Natural killer cell (primary cell): ENCODE data around the gene VOPP1. TPM values are rescaled to one million over a fixed set of nuclear protein-coding genes. Genes with fewer than 3 reads are reported as not detected.

Experiments
- ATAC-seq, 3 donors: fragments of 150-1000 bp in 2 of 3; fragments of 200-7000 bp in 1 of 3; cut with Tn5 transposase; 1 replicate in 1 of 3; 2 replicates in 2 of 3; pipeline ENCODE4 v1.10.0; 2021; ENCODE audit warnings: mild to moderate bottlenecking in 2 of 3, moderate library complexity in 2 of 3
- DNase-seq, 2 donors: peaks; one replicate each; pipeline versions ENCODE4 v3.0.0 to v3.0.0-alpha.2; 2013 to 2021; ENCODE audit warnings: mixed read lengths in 1 of 2
- H3K27ac ChIP-seq: one replicate; pipeline ENCODE4 v1.5.1; 2013; ENCODE audit warnings: mild to moderate bottlenecking, low read length
- H3K27me3 ChIP-seq: one replicate; pipeline ENCODE4 v1.6.1; 2013; ENCODE audit warnings: low read length; ENCODE audit not compliant: control insufficient read depth, insufficient read depth
- H3K36me3 ChIP-seq: one replicate; pipeline ENCODE4 v1.6.1; 2013; ENCODE audit warnings: low read length; ENCODE audit not compliant: control insufficient read depth, insufficient read depth
- H3K4me1 ChIP-seq: one replicate; pipeline ENCODE4 v1.6.1; 2013; ENCODE audit warnings: low read length; ENCODE audit not compliant: control insufficient read depth, insufficient read depth
- H3K4me3 ChIP-seq: one replicate; pipeline ENCODE4 v1.5.1; 2013; ENCODE audit warnings: low read length
- H3K9me3 ChIP-seq: one replicate; pipeline ENCODE4 v1.6.1; 2013; ENCODE audit warnings: low read length; ENCODE audit not compliant: control insufficient read depth, insufficient read depth
- H3K27ac Mint-ChIP-seq, 2 donors: one replicate each; pipeline ENCODE4 v1.8.0; 2022; ENCODE audit warnings: mild to moderate bottlenecking in 2 of 2, mixed read lengths in 2 of 2, moderate library complexity in 1 of 2
- H3K27me3 Mint-ChIP-seq, 2 donors: one replicate each; pipeline ENCODE4 v1.8.0; 2022; ENCODE audit warnings: low read depth in 2 of 2, mixed read lengths in 2 of 2
- H3K36me3 Mint-ChIP-seq: one replicate; pipeline ENCODE4 v1.8.0; 2022; ENCODE audit warnings: mixed read lengths
- H3K4me1 Mint-ChIP-seq, 2 donors: one replicate each; pipeline ENCODE4 v1.8.0; 2022; ENCODE audit warnings: mixed read lengths in 2 of 2
- H3K4me3 Mint-ChIP-seq: one replicate; pipeline ENCODE4 v1.8.0; 2022; ENCODE audit warnings: mild to moderate bottlenecking, moderate library complexity, mixed read lengths
- H3K9me3 Mint-ChIP-seq, 2 donors: one replicate each; pipeline ENCODE4 v1.8.0; 2022; ENCODE audit warnings: mixed read lengths in 2 of 2
- CTCF ChIP-seq: fragments of 200-600 bp; IDR thresholded peaks from one replicate; pipeline ENCODE4 v1.8.0; 2022; ENCODE audit warnings: antibody characterized with exemption
- WGBS: methylation state at CpG from one replicate; pipeline ENCODE4 v1.1.7; 2013; ENCODE audit warnings: missing lambda C conversion rate; ENCODE audit not compliant: insufficient coverage; 5-methylcytosine and 5-hydroxymethylcytosine counted together
- intact Hi-C: fragments of 100-400 bp; cut with micrococcal nuclease; formaldehyde crosslinking; loops from one replicate; pipeline ENCODE4 v1.14.2; 2022
- total RNA-seq, 4 donors: library from RNA; stranded (reverse); fragments of 120-200 nt in 1 of 4; gene quantifications; one replicate each; pipeline versions ENCODE4 v1.2.3 to v1.2.4, GENCODE V29; 2013 to 2022

Gene VOPP1
- total RNA-seq, 3 donors from 2014 or later (not counting 1 experiment from before 2014, with no cell fraction given), result 79.3 to 115 (median 110) TPM

- intact Hi-C loops, result loop anchor here (5.0 kb wide), 1 partner anchor 167 kb away; no protein-coding TSS in a partner anchor
- peaks cover 9% of the 10 kb centered on the region for H3K4me1 ChIP-seq
- no peak overlapping the region for H3K27ac Mint-ChIP-seq
Measured at GRCh38 chr7:55429835-55430499, 142.3 kb downstream of the VOPP1 start.

GRCh38 chr7:55427800-55428199, 144.5 kb downstream of the VOPP1 start:
- intact Hi-C loops, result no loop called here
- no peak for TF ChIP-seq CTCF
- no peaks in the 10 kb centered on the region for H3K27me3 Mint-ChIP-seq
- peaks cover 10% of the 10 kb centered on the region for H3K36me3 Mint-ChIP-seq
- no peak overlapping the region for H3K27ac Mint-ChIP-seq
- Histone ChIP-seq H3K27me3 (no peaks in the 10 kb centered on the region), H3K36me3 (peaks cover 3% of the 10 kb centered on the region), H3K4me1 (peaks cover 4% of the 10 kb centered on the region), H3K9me3 (no peaks in the 10 kb centered on the region), H3K27ac (no peak overlapping the region), H3K4me3 (no peak overlapping the region)
- DNase-seq (no peak), ATAC-seq (no peak)
- peaks cover 4 to 6% of the 10 kb centered on the region in 2 donors for H3K4me1 Mint-ChIP-seq
- H3K4me3 Mint-ChIP-seq, result no peak overlapping the region
- no peaks in the 10 kb centered on the region for H3K9me3 Mint-ChIP-seq
- 98% methylated on average over 11 of the region's 11 CpGs for WGBS

More at GRCh38 chr7:55429835-55430499, 142.3 kb downstream of the VOPP1 start:
- Mint-ChIP-seq H3K27me3 (no peaks in the 10 kb centered on the region), H3K4me3 (no peak overlapping the region), H3K4me1 (peaks cover 12 to 13% of the 10 kb centered on the region in 2 donors), H3K36me3 (peaks cover 10% of the 10 kb centered on the region), H3K9me3 (no peaks in the 10 kb centered on the region)
- H3K9me3 ChIP-seq, result no peaks in the 10 kb centered on the region
- no peak overlapping the region for H3K4me3 ChIP-seq
- TF ChIP-seq CTCF, result no peak
- ATAC-seq (no peak), DNase-seq (no peak)
- H3K36me3 ChIP-seq, result peaks cover 3% of the 10 kb centered on the region
- 86% methylated on average over 11 of the region's 11 CpGs for WGBS
- no peaks in the 10 kb centered on the region for H3K27me3 ChIP-seq
- H3K27ac ChIP-seq, result no peak overlapping the region

DNA sequence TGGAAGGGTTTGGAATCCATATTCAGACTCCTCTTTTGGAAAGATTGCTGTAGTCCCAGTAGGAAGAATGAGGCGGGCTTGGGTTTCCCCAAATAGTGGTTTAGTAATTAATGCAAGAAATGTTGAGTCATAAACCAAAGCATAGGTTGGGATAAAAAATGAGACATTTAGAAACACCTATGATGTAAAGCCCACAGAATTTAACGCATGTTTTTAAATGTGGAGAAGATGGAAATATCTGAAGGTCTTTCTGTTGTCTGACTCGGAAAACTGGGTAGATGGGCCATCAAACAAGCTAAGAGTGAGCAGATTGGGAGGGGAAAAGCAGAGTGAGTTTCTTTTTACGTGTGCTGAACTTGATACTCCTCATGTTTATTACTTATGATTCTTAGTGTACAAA, 145.0 kb downstream of the VOPP1 start:
- intact Hi-C loops, result no loop called here
- no peak overlapping the region for H3K27ac ChIP-seq
- no peaks in the 10 kb centered on the region for H3K27me3 Mint-ChIP-seq
- H3K4me1 Mint-ChIP-seq, result peaks cover 0 to 2% of the 10 kb centered on the region in 2 donors
- ATAC-seq, result no peak
- 59% methylated on average over 4 of the region's 4 CpGs for WGBS
- TF ChIP-seq CTCF, result no peak
- no peaks in the 10 kb centered on the region for H3K4me1 ChIP-seq
- H3K36me3 Mint-ChIP-seq, result peaks cover 10% of the 10 kb centered on the region
- no peak overlapping the region for H3K4me3 Mint-ChIP-seq
- no peak overlapping the region for H3K4me3 ChIP-seq
- no peaks in the 10 kb centered on the region for H3K9me3 ChIP-seq
- no peak overlapping the region for H3K27ac Mint-ChIP-seq
- no peak for DNase-seq
- no peaks in the 10 kb centered on the region for H3K27me3 ChIP-seq
- H3K36me3 ChIP-seq, result peaks cover 3% of the 10 kb centered on the region
- H3K9me3 Mint-ChIP-seq, result no peaks in the 10 kb centered on the region

GRCh38 chr7:55426676-55427075, 145.6 kb downstream of the VOPP1 start:
- no peak for TF ChIP-seq CTCF
- Mint-ChIP-seq H3K4me3 (no peak overlapping the region), H3K36me3 (peaks cover 10% of the 10 kb centered on the region), H3K27ac (no peak overlapping the region), H3K9me3 (no peaks in the 10 kb centered on the region), H3K4me1 (no peaks in the 10 kb centered on the region), H3K27me3 (no peaks in the 10 kb centered on the region)
- Histone ChIP-seq H3K27ac (no peak overlapping the region), H3K4me3 (no peak overlapping the region), H3K4me1 (no peaks in the 10 kb centered on the region), H3K9me3 (no peaks in the 10 kb centered on the region), H3K36me3 (peaks cover 3% of the 10 kb centered on the region), H3K27me3 (no peaks in the 10 kb centered on the region)
- DNase-seq (no peak), ATAC-seq (no peak)
- intact Hi-C loops, result no loop called here
- 88% methylated on average over 12 of the region's 12 CpGs for whole genome bisulfite sequencing
